Pancreas (tissue), 10 donors: ENCODE data around the gene GRP. TPM values are rescaled to one million over a fixed set of nuclear protein-coding genes. Genes with fewer than 3 reads are reported as not detected.

Source experiments
- ATAC-seq, 4 donors: fragments of 200-7000 bp; cut with Tn5 transposase; one replicate each; pipeline versions ENCODE4 v1.8.0 to v1.9.1; 2020; ENCODE audit warnings: mild to moderate bottlenecking in 4 of 4, moderate library complexity in 4 of 4
- DNase-seq, 6 donors: peaks; one replicate each; pipeline ENCODE4 v3.0.0-alpha.2; 2020
- FAIRE-seq: peaks from 2 replicates; lab custom pipeline; 2012; peaks lifted over from hg19 to GRCh38; lab: Jason Lieb, UNC
- H3K27ac ChIP-seq, 4 donors: fragments of 200-600 bp; sonication (generic); 1 replicate in 3 of 4; 2 replicates in 1 of 4; pipeline versions ENCODE4 v1.5.0 to v1.8.0; 2020
- H3K27me3 ChIP-seq, 4 donors: fragments of 200-600 bp; one replicate each; pipeline ENCODE4 v1.8.0; 2021
- H3K36me3 ChIP-seq, 3 donors: fragments of 200-600 bp; sonication (generic) in 1 of 3; one replicate each; pipeline versions ENCODE4 v1.5.0 to v1.8.0; 2020 to 2021
- H3K4me1 ChIP-seq, 3 donors: fragments of 200-600 bp; one replicate each; pipeline ENCODE4 v1.8.0; 2021
- H3K4me3 ChIP-seq, 4 donors: fragments of 200-600 bp; sonication (generic) in 2 of 4; one replicate each; pipeline versions ENCODE4 v1.5.0 to v1.8.0; 2020 to 2021
- H3K9me3 ChIP-seq, 4 donors: fragments of 200-600 bp; one replicate each; pipeline ENCODE4 v1.8.0; 2021
- CTCF ChIP-seq, 4 donors: fragments of 200-600 bp; sonication (generic) in 3 of 4; IDR thresholded peaks; one replicate each; pipeline versions ENCODE4 v1.5.0 to v1.8.0; 2021; ENCODE audit warnings: antibody characterized with exemption in 4 of 4
- WGBS, 2 donors: extraction: QIAGEN DNeasy Blood & Tissue Kit; methylation state at CpG; one replicate each; pipeline ENCODE4 v1.1.7; 2013; 5-methylcytosine and 5-hydroxymethylcytosine counted together
- intact Hi-C, 3 donors: fragments of 100-400 bp; cut with DNase I; formaldehyde crosslinking; loops; one replicate each; pipeline versions ENCODE4 v1.11.1 to v1.14.2; 2022
- polyA plus RNA-seq, 2 donors: library from polyadenylated mRNA; stranded (reverse); fragments of 200-250 nt; gene quantifications; one replicate each; pipeline ENCODE4 v1.2.3, GENCODE V29; 2013
- total RNA-seq, 6 donors: library from RNA; stranded (reverse); fragmentation: NEBNext Ultra II Directional in 4 of 6; extraction: Animal tissue kit (Norgen Biotek cat#: 25700) in 4 of 6; gene quantifications; one replicate each; pipeline versions ENCODE4 v1.2.1 to v1.2.4, GENCODE V29; 2021 to 2023
- donor health status: healthy with polysubstance abuse.
- donor health status: DM: no; HTN: no; CAD: no; lungs with moderate emphysema.
- donor health status: DM: no; HTN: no; CAD: no.
- donor health status: control.
- donor health status: control.
- donor health status: Bipolar disorder and iron deficiency.
- donor health status: DM: yes; HTN: yes; CAD: no.
- donor health status: DM: no; HTN: no; CAD: no.
- donor health status: DM: no; HTN: no; CAD: no.
- donor health status: DM: yes; HTN: yes; CAD: no.

Gene GRP
- total and polyA plus RNA-seq, 8 donors: 0.34 to 11.5 (median 0.74) TPM; not detected in 4

GRCh38 chr18:59271606-59272220, 51.8 kb downstream of the GRP start:
- peaks cover 0 to 12% (median 0%) of the 10 kb centered on the region in 3 donors for H3K4me1 ChIP-seq
- intact Hi-C loops: no loop called here
- no peak for FAIRE-seq

GRCh38 chr18:59272221-59272888, 52.4 kb downstream of the GRP start:
- Histone ChIP-seq H3K27me3 (peaks cover 3 to 64% (median 7%) of the 10 kb centered on the region in 4 donors), H3K27ac (no peak overlapping the region), H3K9me3 (no peaks in the 10 kb centered on the region), H3K36me3 (no peaks in the 10 kb centered on the region), H3K4me1 (peaks cover 0 to 12% (median 0%) of the 10 kb centered on the region in 3 donors), H3K4me3 (peak overlapping the region in 2 of 4 donors; percentile 13 to 32)
- TF ChIP-seq CTCF (IDR thresholded peaks at IDR 0.05): no peak
- ATAC-seq: no peak
- no peak for FAIRE-seq
- intact Hi-C loops: no loop called here
- peak in 1 of 6 donors; percentile 70 for DNase-seq
- WGBS, 2 donors: 4 to 6% methylated on average over 48 to 52 of the region's 52 CpGs

More at GRCh38 chr18:59271606-59272220, 51.8 kb downstream of the GRP start:
- ATAC-seq: no peak
- Histone ChIP-seq H3K9me3 (no peaks in the 10 kb centered on the region), H3K27me3 (peaks cover 3 to 64% (median 7%) of the 10 kb centered on the region in 4 donors), H3K4me3 (no peak overlapping the region), H3K36me3 (no peaks in the 10 kb centered on the region), H3K27ac (no peak overlapping the region)
- no peak for TF ChIP-seq CTCF (IDR thresholded peaks at IDR 0.05)
- 33 to 35% methylated on average over 14 of the region's 14 CpGs for WGBS, 2 donors
- DNase-seq: no peak

GRCh38 chr18:59272891-59273758, 53.2 kb downstream of the GRP start, which contains the start of gene RAX:
TSS of gene RAX (minus strand) at chr18:59273454. CDS start at chr18:59273206, 248 bp downstream.
- Histone ChIP-seq H3K4me3 (peak within 1 kb of the TSS in 2 of 4 donors; percentile 13 to 32), H3K36me3 (no peaks in the 10 kb centered on the region), H3K27me3 (peaks cover 3 to 59% (median 7%) of the 10 kb centered on the region in 4 donors), H3K9me3 (no peaks in the 10 kb centered on the region), H3K4me1 (peaks cover 0 to 9% (median 0%) of the 10 kb centered on the region in 3 donors), H3K27ac (no peak within 1 kb of the TSS)
- DNase-seq (peak in 1 of 6 donors; percentile 71), ATAC-seq (peak; percentile 50 to 87 (median 62)), FAIRE-seq (no peak)
- WGBS, 2 donors: 4 to 7% methylated on average over 67 to 88 of the region's 88 CpGs
- no peak for TF ChIP-seq CTCF (IDR thresholded peaks at IDR 0.05)
- intact Hi-C loops: no loop called here

GRCh38 chr18:59273759-59274532, 54.0 kb downstream of the GRP start:
- Histone ChIP-seq H3K9me3 (no peaks in the 10 kb centered on the region), H3K27ac (no peak overlapping the region), H3K27me3 (peaks cover 3 to 51% (median 7%) of the 10 kb centered on the region in 4 donors), H3K36me3 (no peaks in the 10 kb centered on the region), H3K4me1 (peaks cover 0 to 3% (median 0%) of the 10 kb centered on the region in 3 donors), H3K4me3 (peak overlapping the region in 1 of 4 donors; percentile 32)
- no peak for TF ChIP-seq CTCF (IDR thresholded peaks at IDR 0.05)
- 9 to 10% methylated on average over 47 to 48 of the region's 48 CpGs for WGBS, 2 donors
- intact Hi-C loops: no loop called here
- ATAC-seq (no peak), DNase-seq (peak in 1 of 6 donors; percentile 71), FAIRE-seq (no peak)
